GM18499 (cell line): Measurements from ENCODE around the gene SPNS2.

Experiments used
- ATAC-seq: cut with Tn5 transposase; IDR thresholded peaks from one replicate; pipeline ENCODE4 v1.9.1; 2021; ENCODE audit warnings: moderate number of reproducible peaks; ENCODE audit not compliant: insufficient read depth, unreplicated experiment

The SPNS2 gene

GRCh38 chr17:4479982-4480751 lies 18.5 kb upstream of the SPNS2 start:
- ATAC-seq, result no peak

- ATAC-seq, result no peak
Observed at GRCh38 chr17:4480929-4481898, 17.5 kb upstream of the SPNS2 start.

GRCh38 chr17:4482338-4483011 lies 16.2 kb upstream of the SPNS2 start:
- ATAC-seq, result no peak

- no peak for ATAC-seq
Observed at GRCh38 chr17:4483012-4483840, 15.5 kb upstream of the SPNS2 start.

GRCh38 chr17:4485676-4486646 lies 12.7 kb upstream of the SPNS2 start:
- no peak for ATAC-seq

- ATAC-seq, result no peak
Observed at GRCh38 chr17:4487296-4487695, 11.4 kb upstream of the SPNS2 start.

- ATAC-seq, result no peak
Observed at GRCh38 chr17:4487820-4488716, 10.6 kb upstream of the SPNS2 start.

GRCh38 chr17:4488989-4489595 lies 9.6 kb upstream of the SPNS2 start:
- ATAC-seq, result no peak

GRCh38 chr17:4490109-4490591 lies 8.5 kb upstream of the SPNS2 start:
- ATAC-seq, result no peak

GRCh38 chr17:4490637-4491061 lies 8.0 kb upstream of the SPNS2 start:
- ATAC-seq, result no peak

GRCh38 chr17:4492721-4493561 lies 5.7 kb upstream of the SPNS2 start:
- no peak for ATAC-seq

GRCh38 chr17:4497101-4497824 lies 1.4 kb upstream of the SPNS2 start:
- no peak for ATAC-seq

GRCh38 chr17:4499431-4500190 lies 930 bp downstream of the SPNS2 start:
- no peak for ATAC-seq

GRCh38 chr17:4500191-4500571 lies 1.5 kb downstream of the SPNS2 start:
- no peak for ATAC-seq
